Neural progenitor cell (in vitro differentiated cells): Measurements from ENCODE around the gene DCDC2. TPM values are rescaled to one million over a fixed set of nuclear protein-coding genes. Genes with fewer than 3 reads are reported as not detected.

Experiments
- DNase-seq: peaks from one replicate; pipeline ENCODE4 v3.0.0-alpha.2; 2016; ENCODE audit warnings: low spot score
- H2AFZ ChIP-seq: fragments of 200-600 bp; sonication (generic); replicated peaks from 2 replicates; pipeline ENCODE4 v1.6.1; 2016; ENCODE audit warnings: antibody characterized with exemption
- H3F3A ChIP-seq: fragments of 200-600 bp; sonication (generic); 2 replicates; pipeline ENCODE4 v1.6.1; 2016; ENCODE audit warnings: antibody characterized with exemption, low read depth
- H3K27ac ChIP-seq: fragments of 200-600 bp; sonication (generic); 2 replicates; pipeline ENCODE4 v1.5.1; 2016; ENCODE audit warnings: mild to moderate bottlenecking
- H3K27me3 ChIP-seq: fragments of 200-600 bp; sonication (generic); 2 replicates; pipeline ENCODE4 v1.6.1; 2016; ENCODE audit warnings: mild to moderate bottlenecking, moderate library complexity
- H3K36me3 ChIP-seq: fragments of 200-600 bp; sonication (generic); 2 replicates; pipeline ENCODE4 v1.5.1; 2016
- H3K4me1 ChIP-seq: fragments of 200-600 bp; sonication (generic); 2 replicates; pipeline ENCODE4 v1.6.1; 2016; ENCODE audit warnings: mixed run types
- H3K4me2 ChIP-seq: fragments of 200-600 bp; sonication (generic); 2 replicates; pipeline ENCODE4 v1.6.1; 2016
- H3K4me3 ChIP-seq: fragments of 200-600 bp; sonication (generic); 2 replicates; pipeline ENCODE4 v1.5.1; 2016
- H3K79me2 ChIP-seq: fragments of 200-600 bp; sonication (generic); 2 replicates; pipeline ENCODE4 v1.6.1; 2016; ENCODE audit warnings: low read depth
- H3K9ac ChIP-seq: fragments of 200-600 bp; sonication (generic); 2 replicates; pipeline ENCODE4 v1.6.1; 2016
- H3K9me3 ChIP-seq: fragments of 200-600 bp; sonication (generic); 2 replicates; pipeline ENCODE4 v1.5.1; 2016; ENCODE audit warnings: low read depth
- H4K20me1 ChIP-seq: fragments of 200-600 bp; sonication (generic); 2 replicates; pipeline ENCODE4 v1.6.1; 2016; ENCODE audit warnings: low read depth
- H3K27ac Mint-ChIP-seq: 3 replicates; pipeline ENCODE4 v1.8.0; 2021; ENCODE audit warnings: mixed read lengths
- H3K27me3 Mint-ChIP-seq: 2 replicates; pipeline ENCODE4 v1.8.0; 2022; ENCODE audit warnings: low read depth, mild to moderate bottlenecking, inconsistent platforms, moderate library complexity, mixed read lengths; ENCODE audit not compliant: insufficient read depth
- H3K36me3 Mint-ChIP-seq: 3 replicates; pipeline ENCODE4 v1.8.0; 2021; ENCODE audit warnings: mixed read lengths
- H3K4me1 Mint-ChIP-seq: 3 replicates; pipeline ENCODE4 v1.8.0; 2021; ENCODE audit warnings: mixed read lengths
- H3K4me3 Mint-ChIP-seq: 3 replicates; pipeline ENCODE4 v1.8.0; 2021; ENCODE audit warnings: mild to moderate bottlenecking, moderate library complexity, mixed read lengths
- H3K9me3 Mint-ChIP-seq: 3 replicates; pipeline ENCODE4 v1.8.0; 2020; ENCODE audit warnings: mixed read lengths
- EZH2 ChIP-seq: fragments of 200-600 bp; sonication (generic); IDR thresholded peaks from 2 replicates; pipeline ENCODE4 v1.6.1; 2017; ENCODE audit warnings: antibody characterized with exemption, mild to moderate bottlenecking, moderate library complexity
- EZH2phosphoT487 ChIP-seq: fragments of 200-600 bp; sonication (generic); IDR thresholded peaks from 2 replicates; pipeline ENCODE4 v1.6.1; 2017; ENCODE audit warnings: antibody characterized with exemption
- total RNA-seq: library from RNA; depleted of rRNA; stranded (reverse); fragments of >200 nt; gene quantifications from 2 replicates; pipeline ENCODE4 v1.2.3, GENCODE V29; 2015; ENCODE audit warnings: low replicate concordance
- TF ChIP-seq, protein P1 (sequence below): fragments of 200-600 bp; sonication (generic); IDR thresholded peaks from 2 replicates; pipeline ENCODE4 v1.5.1; 2017; ENCODE audit warnings: antibody characterized with exemption, mild to moderate bottlenecking

The DCDC2 gene
- total RNA-seq, 1 donor from 2014 or later: not detected

DNA sequence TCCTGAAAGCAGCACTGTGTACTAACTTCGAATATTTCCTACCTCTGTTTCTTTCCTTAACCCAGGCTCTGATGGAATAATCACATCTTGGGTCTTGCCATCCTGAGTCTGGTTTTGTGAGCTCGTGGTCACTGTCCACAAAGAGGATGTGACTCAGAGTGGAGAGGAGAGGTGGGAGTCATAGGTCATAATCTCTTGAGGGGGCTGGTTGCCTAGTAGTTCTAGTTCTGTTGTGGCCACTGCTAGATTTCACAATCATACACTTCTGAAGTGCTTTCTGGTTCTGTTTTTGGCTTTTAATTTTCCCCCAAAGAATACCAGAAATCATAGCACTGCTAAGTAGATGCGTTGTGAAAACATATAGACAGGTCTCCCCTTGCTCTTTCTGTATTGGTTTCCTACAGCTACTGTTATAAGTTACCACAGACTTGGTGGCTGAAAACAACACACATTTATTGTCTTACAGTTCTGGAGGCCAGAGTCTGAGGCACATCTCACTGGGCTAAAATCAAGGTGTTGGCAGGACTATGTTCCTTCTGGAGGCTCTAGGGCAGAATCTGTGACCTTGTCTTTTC, 129.1 kb downstream of the DCDC2 start:
- no peak overlapping the region for H3K9ac ChIP-seq
- H3K27me3 ChIP-seq: no peaks in the 10 kb centered on the region
- no peaks in the 10 kb centered on the region for H3K27me3 Mint-ChIP-seq
- H3K27ac ChIP-seq: no peak overlapping the region
- H3K79me2 ChIP-seq: no peaks in the 10 kb centered on the region
- no peaks in the 10 kb centered on the region for H3K36me3 Mint-ChIP-seq
- H3K36me3 ChIP-seq: no peaks in the 10 kb centered on the region
- H3K27ac Mint-ChIP-seq: no peak overlapping the region
- no peak for DNase-seq
- H3F3A ChIP-seq: peaks cover 9% of the 10 kb centered on the region
- peaks cover 24% of the 10 kb centered on the region for H3K4me1 Mint-ChIP-seq
- no peak overlapping the region for H3K4me2 ChIP-seq
- no peak overlapping the region for H3K4me3 Mint-ChIP-seq
- H2AFZ ChIP-seq: peak overlapping the region; percentile 48
- peaks cover 15% of the 10 kb centered on the region for H3K4me1 ChIP-seq
- TF ChIP-seq, protein P1, sequence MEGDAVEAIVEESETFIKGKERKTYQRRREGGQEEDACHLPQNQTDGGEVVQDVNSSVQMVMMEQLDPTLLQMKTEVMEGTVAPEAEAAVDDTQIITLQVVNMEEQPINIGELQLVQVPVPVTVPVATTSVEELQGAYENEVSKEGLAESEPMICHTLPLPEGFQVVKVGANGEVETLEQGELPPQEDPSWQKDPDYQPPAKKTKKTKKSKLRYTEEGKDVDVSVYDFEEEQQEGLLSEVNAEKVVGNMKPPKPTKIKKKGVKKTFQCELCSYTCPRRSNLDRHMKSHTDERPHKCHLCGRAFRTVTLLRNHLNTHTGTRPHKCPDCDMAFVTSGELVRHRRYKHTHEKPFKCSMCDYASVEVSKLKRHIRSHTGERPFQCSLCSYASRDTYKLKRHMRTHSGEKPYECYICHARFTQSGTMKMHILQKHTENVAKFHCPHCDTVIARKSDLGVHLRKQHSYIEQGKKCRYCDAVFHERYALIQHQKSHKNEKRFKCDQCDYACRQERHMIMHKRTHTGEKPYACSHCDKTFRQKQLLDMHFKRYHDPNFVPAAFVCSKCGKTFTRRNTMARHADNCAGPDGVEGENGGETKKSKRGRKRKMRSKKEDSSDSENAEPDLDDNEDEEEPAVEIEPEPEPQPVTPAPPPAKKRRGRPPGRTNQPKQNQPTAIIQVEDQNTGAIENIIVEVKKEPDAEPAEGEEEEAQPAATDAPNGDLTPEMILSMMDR: no peak
- no peak for TF ChIP-seq EZH2
- no peaks in the 10 kb centered on the region for H4K20me1 ChIP-seq
- no peak overlapping the region for H3K4me3 ChIP-seq
- H3K9me3 Mint-ChIP-seq: no peaks in the 10 kb centered on the region
- H3K9me3 ChIP-seq: no peaks in the 10 kb centered on the region

DNA sequence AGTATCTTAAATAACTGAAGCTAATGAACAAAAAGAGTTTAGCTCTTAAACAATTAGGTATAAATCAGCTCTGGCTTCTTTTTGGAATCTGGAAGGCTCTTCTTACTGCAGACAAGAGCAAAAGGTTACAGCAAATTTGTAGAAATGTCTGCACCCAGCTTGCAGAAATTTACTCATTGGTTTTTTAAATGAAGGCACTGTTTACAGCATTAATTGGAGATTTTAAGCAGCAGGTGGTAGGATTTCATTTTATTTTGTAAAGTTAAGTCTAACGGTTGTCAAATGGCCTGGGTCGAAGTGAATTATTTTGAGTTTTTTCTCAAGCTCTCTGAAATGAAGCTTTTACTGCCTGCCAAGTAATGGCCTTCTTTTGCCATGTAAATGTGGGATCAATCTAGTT, 129.7 kb downstream of the DCDC2 start:
- Histone ChIP-seq H3K9ac (no peak overlapping the region), H2AFZ (peak overlapping the region; percentile 48), H3F3A (peaks cover 9% of the 10 kb centered on the region), H3K79me2 (no peaks in the 10 kb centered on the region), H3K36me3 (no peaks in the 10 kb centered on the region), H3K27me3 (no peaks in the 10 kb centered on the region), H3K9me3 (no peaks in the 10 kb centered on the region), H3K4me1 (peaks cover 15% of the 10 kb centered on the region), H3K4me2 (peak overlapping the region; percentile 36), H3K4me3 (no peak overlapping the region), H4K20me1 (no peaks in the 10 kb centered on the region), H3K27ac (peak overlapping the region; percentile 61)
- peaks cover 24% of the 10 kb centered on the region for H3K4me1 Mint-ChIP-seq
- no peak overlapping the region for H3K4me3 Mint-ChIP-seq
- TF ChIP-seq EZH2 (no peak), EZH2phosphoT487 (no peak)
- TF ChIP-seq, protein P1: no peak
- no peaks in the 10 kb centered on the region for H3K27me3 Mint-ChIP-seq
- no peaks in the 10 kb centered on the region for H3K9me3 Mint-ChIP-seq
- DNase-seq: no peak
- H3K27ac Mint-ChIP-seq: no peak overlapping the region
- H3K36me3 Mint-ChIP-seq: no peaks in the 10 kb centered on the region

DNA sequence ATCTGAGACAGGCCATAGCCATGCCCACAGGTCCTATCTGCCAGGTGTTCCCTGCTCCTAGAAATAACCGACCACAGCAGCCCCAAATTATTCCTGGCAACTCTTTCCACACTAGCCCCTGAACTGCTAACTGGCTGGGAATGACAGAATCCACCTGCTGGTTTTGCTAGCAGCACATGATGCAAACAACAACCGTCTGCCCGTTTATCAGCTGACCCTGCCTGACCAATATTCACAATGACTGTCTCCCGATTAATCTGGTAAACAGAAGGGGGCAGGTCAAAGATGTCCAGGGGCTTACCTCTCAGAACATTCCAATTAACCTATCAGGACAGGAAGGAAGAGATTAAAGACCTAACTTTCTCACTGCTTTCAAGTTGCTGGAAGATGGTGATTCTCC, 130.3 kb downstream of the DCDC2 start:
- Histone ChIP-seq H3K4me1 (peaks cover 15% of the 10 kb centered on the region), H3K4me2 (peak overlapping the region; percentile 36), H3K79me2 (no peaks in the 10 kb centered on the region), H3K4me3 (no peak overlapping the region), H3K9me3 (no peaks in the 10 kb centered on the region), H3F3A (peaks cover 9% of the 10 kb centered on the region), H3K36me3 (no peaks in the 10 kb centered on the region), H2AFZ (peak overlapping the region; percentile 48), H3K27me3 (no peaks in the 10 kb centered on the region), H3K27ac (peak overlapping the region; percentile 61), H4K20me1 (no peaks in the 10 kb centered on the region), H3K9ac (no peak overlapping the region)
- H3K27me3 Mint-ChIP-seq: no peaks in the 10 kb centered on the region
- no peaks in the 10 kb centered on the region for H3K36me3 Mint-ChIP-seq
- H3K4me1 Mint-ChIP-seq: peaks cover 24% of the 10 kb centered on the region
- no peak for TF ChIP-seq EZH2
- no peak for TF ChIP-seq EZH2phosphoT487
- TF ChIP-seq, protein P1: no peak
- no peak overlapping the region for H3K27ac Mint-ChIP-seq
- DNase-seq: peak; percentile 7
- no peak overlapping the region for H3K4me3 Mint-ChIP-seq
- no peaks in the 10 kb centered on the region for H3K9me3 Mint-ChIP-seq
